Activated CD8-positive, alpha-beta T cell treated with anti-CD3 and anti-CD28 coated beads for 36 hours (primary cell): Measurements from ENCODE around the gene SNX21. TPM values are rescaled to one million over a fixed set of nuclear protein-coding genes. Genes with fewer than 3 reads are reported as not detected.
"Not testable (repeated sequence)": the region's sequence is repeated elsewhere in the genome, so short reads cannot be mapped to it uniquely, and the experiment has no call there.

ENCODE experiments used
- ATAC-seq: fragments of 200-7000 bp; cut with Tn5 transposase; one replicate; pipeline ENCODE4 v1.10.0; 2021; ENCODE audit warnings: mild to moderate bottlenecking, moderate library complexity
- CTCF ChIA-PET: fragments of 350-600 bp; sonication (Branson Sonifier 250); formaldehyde crosslinking; loops from one replicate; lab custom pipeline; 2021; ENCODE audit warnings: antibody characterized with exemption; lab: Charles Lee
- POLR2A ChIA-PET: fragments of 350-600 bp; sonication (Branson Sonifier 250); formaldehyde crosslinking; loops from one replicate; lab custom pipeline; 2021; ENCODE audit warnings: antibody characterized with exemption; lab: Charles Lee
- DNase-seq: peaks from one replicate; pipeline ENCODE4 v3.0.0-alpha.2; 2020
- H3K27ac Mint-ChIP-seq: one replicate; pipeline ENCODE4 v1.8.0; 2021; ENCODE audit warnings: mild to moderate bottlenecking, mixed read lengths
- H3K27me3 Mint-ChIP-seq: one replicate; pipeline ENCODE4 v1.8.0; 2021; ENCODE audit warnings: mixed read lengths
- H3K36me3 Mint-ChIP-seq: one replicate; pipeline ENCODE4 v1.8.0; 2021; ENCODE audit warnings: low read depth, mixed read lengths
- H3K4me1 Mint-ChIP-seq: one replicate; pipeline ENCODE4 v1.8.0; 2021; ENCODE audit warnings: low read depth, mixed read lengths
- H3K4me3 Mint-ChIP-seq: one replicate; pipeline ENCODE4 v1.8.0; 2021; ENCODE audit warnings: mild to moderate bottlenecking, moderate library complexity, mixed read lengths
- H3K9me3 Mint-ChIP-seq: one replicate; pipeline ENCODE4 v1.8.0; 2021; ENCODE audit warnings: mixed read lengths
- CTCF ChIP-seq: fragments of 200-600 bp; IDR thresholded peaks from one replicate; pipeline ENCODE4 v1.8.0; 2022; ENCODE audit warnings: antibody characterized with exemption, mild to moderate bottlenecking
- intact Hi-C: fragments of 100-400 bp; cut with micrococcal nuclease; formaldehyde crosslinking; loops from one replicate; pipeline ENCODE4 v1.10.0; 2022
- total RNA-seq, 2 experiments: library from RNA; stranded (reverse); gene quantifications; one replicate each; pipeline ENCODE4 v1.2.3, GENCODE V29; 2021

Gene SNX21
- 1 to 10 TPM; 1.4 to 1.7 TPM for total RNA-seq

- intact Hi-C loops, result no loop called here
- H3K27me3 Mint-ChIP-seq, result no peaks in the 10 kb centered on the region
- no peaks in the 10 kb centered on the region for H3K36me3 Mint-ChIP-seq
- peak within 1 kb of the TSS; percentile 73 for H3K4me3 Mint-ChIP-seq
- H3K9me3 Mint-ChIP-seq, result no peaks in the 10 kb centered on the region
- ATAC-seq (peak; percentile 78), DNase-seq (peak; percentile 31)
- peaks cover 10% of the 10 kb centered on the region for H3K4me1 Mint-ChIP-seq
- no peak for TF ChIP-seq CTCF
- POLR2A ChIA-PET, result interaction anchor here (0.9 to 1.6 kb wide), 8 partner anchors 9 to 139 kb away, joined by 3 to 5 read pairs (median 4); partner anchors contain the start of genes CTSA, NEURL2, UBE2C and ZNF335
- H3K27ac Mint-ChIP-seq, result peak within 1 kb of the TSS; percentile 57
- CTCF ChIA-PET, result interaction anchor here (1.0 to 1.5 kb wide), 5 partner anchors 9 to 154 kb away, joined by 3 to 8 read pairs (median 5); no protein-coding TSS in a partner anchor
Observed at GRCh38 chr20:45833030-45833882, at the start of gene SNX21. Gene SNX21 (plus strand): TSS chr20:45833799. CDS start chr20:45833920, 121 bp downstream.

- no peak for TF ChIP-seq CTCF
- intact Hi-C loops, result no loop called here
- Mint-ChIP-seq H3K27ac (no peak overlapping the region), H3K27me3 (no peaks in the 10 kb centered on the region), H3K4me3 (no peak overlapping the region), H3K4me1 (peaks cover 15% of the 10 kb centered on the region), H3K9me3 (no peaks in the 10 kb centered on the region), H3K36me3 (peaks cover 3% of the 10 kb centered on the region)
- ATAC-seq, result no peak
- CTCF ChIA-PET, result interaction anchor here (1.2 to 2.8 kb wide), 3 partner anchors 8 to 17 kb away, joined by 4 to 19 read pairs (median 9); no protein-coding TSS in a partner anchor
- DNase-seq, result no peak
- POLR2A ChIA-PET, result no interaction called here
Observed at GRCh38 chr20:45788351-45788750, 45.2 kb upstream of the SNX21 start.

GRCh38 chr20:45792317-45793118, 41.1 kb upstream of the SNX21 start:
- POLR2A ChIA-PET, result interaction anchor here (1.1 to 1.2 kb wide), 2 partner anchors 13 to 178 kb away, joined by 3 to 4 read pairs; no protein-coding TSS in a partner anchor
- no peak for TF ChIP-seq CTCF
- CTCF ChIA-PET, result interaction anchor here (1.1 to 3.1 kb wide), 3 partner anchors 21 to 195 kb away, joined by 4 to 15 read pairs (median 7); no protein-coding TSS in a partner anchor
- no peaks in the 10 kb centered on the region for H3K27me3 Mint-ChIP-seq
- H3K27ac Mint-ChIP-seq, result peak overlapping the region; percentile 93
- H3K9me3 Mint-ChIP-seq, result no peaks in the 10 kb centered on the region
- peak; percentile 4 for ATAC-seq
- peak overlapping the region; percentile 80 for H3K4me3 Mint-ChIP-seq
- intact Hi-C loops, result no loop called here
- H3K36me3 Mint-ChIP-seq, result peaks cover 24% of the 10 kb centered on the region
- DNase-seq, result peak; percentile 19
- H3K4me1 Mint-ChIP-seq, result peaks cover 15% of the 10 kb centered on the region

GRCh38 chr20:45796337-45797065, 37.1 kb upstream of the SNX21 start:
- Mint-ChIP-seq H3K36me3 (peaks cover 29% of the 10 kb centered on the region), H3K4me3 (no peak overlapping the region), H3K27me3 (no peaks in the 10 kb centered on the region), H3K27ac (no peak overlapping the region), H3K4me1 (peaks cover 17% of the 10 kb centered on the region), H3K9me3 (no peaks in the 10 kb centered on the region)
- no peak for TF ChIP-seq CTCF
- DNase-seq (no peak), ATAC-seq (no peak)
- CTCF ChIA-PET, result interaction anchor here (0.9 to 2.4 kb wide), 3 partner anchors 10 to 173 kb away, joined by 3 to 14 read pairs (median 3); no protein-coding TSS in a partner anchor
- POLR2A ChIA-PET, result no interaction called here
- intact Hi-C loops, result no loop called here

- Mint-ChIP-seq H3K4me1 (peaks cover 14% of the 10 kb centered on the region), H3K36me3 (peaks cover 31% of the 10 kb centered on the region)
- POLR2A ChIA-PET, H3K27ac Mint-ChIP-seq, H3K4me3 Mint-ChIP-seq, H3K27me3 Mint-ChIP-seq, ATAC-seq, DNase-seq, H3K9me3 Mint-ChIP-seq, CTCF ChIA-PET, intact Hi-C loops: not testable (repeated sequence)
Observed at GRCh38 chr20:45797510-45797909, 36.1 kb upstream of the SNX21 start.

GRCh38 chr20:45797955-45798354, 35.6 kb upstream of the SNX21 start:
- peaks cover 28% of the 10 kb centered on the region for H3K36me3 Mint-ChIP-seq

More at GRCh38 chr20:45797955-45798354, 35.6 kb upstream of the SNX21 start:
- H3K4me1 Mint-ChIP-seq, H3K4me3 Mint-ChIP-seq, H3K27me3 Mint-ChIP-seq, POLR2A ChIA-PET, DNase-seq, H3K9me3 Mint-ChIP-seq, intact Hi-C loops, ATAC-seq, H3K27ac Mint-ChIP-seq: not testable (repeated sequence)
- CTCF ChIA-PET, result interaction anchor here (0.9 to 2.3 kb wide), 12 partner anchors 11 to 172 kb away, joined by 3 to 31 read pairs (median 8); partner anchors contain the start of genes ZNF335 and ZSWIM1
